H9 (cell line): ENCODE measurements around the gene OLFM1. TPM values are rescaled to one million over a fixed set of nuclear protein-coding genes. Genes with fewer than 3 reads are reported as not detected.

Experiments used
- DNase-seq: peaks from one replicate; pipeline ENCODE4 v3.0.0-alpha.2; 2017
- H2AFZ ChIP-seq: one replicate; pipeline ENCODE4 v1.6.1; 2013; ENCODE audit warnings: mild to moderate bottlenecking, low read length, control low read depth, moderate library complexity
- H2AK5ac ChIP-seq: 2 replicates; pipeline ENCODE4 v1.6.1; 2013; ENCODE audit warnings: low read length, control low read depth, mixed read lengths; ENCODE audit not compliant: insufficient read length
- H2BK120ac ChIP-seq: one replicate; pipeline ENCODE4 v1.6.1; 2013; ENCODE audit warnings: low read depth, mild to moderate bottlenecking, low read length, control low read depth, inconsistent platforms; ENCODE audit not compliant: poor library complexity, severe bottlenecking
- H2BK12ac ChIP-seq: 2 replicates; pipeline ENCODE4 v1.6.1; 2013; ENCODE audit warnings: low read length, control low read depth, mixed read lengths, low read depth; ENCODE audit not compliant: insufficient read length
- H2BK15ac ChIP-seq: 2 replicates; pipeline ENCODE4 v1.6.1; 2013; ENCODE audit warnings: low read depth, low read length, control low read depth
- H2BK20ac ChIP-seq: one replicate; pipeline ENCODE4 v1.6.1; 2013; ENCODE audit warnings: low read depth, mild to moderate bottlenecking, low read length, control low read depth, inconsistent platforms; ENCODE audit not compliant: poor library complexity, severe bottlenecking
- H2BK5ac ChIP-seq: 2 replicates; pipeline ENCODE4 v1.6.1; 2013; ENCODE audit warnings: low read length, control low read depth, mixed read lengths; ENCODE audit not compliant: insufficient read length
- H3K14ac ChIP-seq: 2 replicates; pipeline ENCODE4 v1.6.1; 2013; ENCODE audit warnings: low read length, control low read depth; ENCODE audit not compliant: insufficient read depth
- H3K18ac ChIP-seq: 2 replicates; pipeline ENCODE4 v1.6.1; 2013; ENCODE audit warnings: low read depth, mild to moderate bottlenecking, mixed read lengths, low read length, control low read depth; ENCODE audit not compliant: insufficient read length
- H3K23ac ChIP-seq: 2 replicates; pipeline ENCODE4 v1.6.1; 2013; ENCODE audit warnings: low read length, control low read depth, mixed read lengths, low read depth; ENCODE audit not compliant: insufficient read length
- H3K23me2 ChIP-seq: 2 replicates; pipeline ENCODE4 v1.6.1; 2013; ENCODE audit warnings: low read depth, mild to moderate bottlenecking, mixed read lengths, low read length, control low read depth; ENCODE audit not compliant: insufficient read length, poor library complexity, severe bottlenecking
- H3K27ac ChIP-seq: 2 replicates; pipeline ENCODE4 v1.5.1; 2013; ENCODE audit warnings: low read length, control low read depth, mixed read lengths, low read depth; ENCODE audit not compliant: insufficient read length
- H3K27me3 ChIP-seq: 2 replicates; pipeline ENCODE4 v1.6.1; 2013; ENCODE audit warnings: low read length, control low read depth, inconsistent platforms; ENCODE audit not compliant: insufficient read depth
- H3K4ac ChIP-seq: 2 replicates; pipeline ENCODE4 v1.6.1; 2013; ENCODE audit warnings: low read depth, mild to moderate bottlenecking, control low read depth, inconsistent platforms, low read length, moderate library complexity
- H3K4me1 ChIP-seq: 2 replicates; pipeline ENCODE4 v1.6.1; 2013; ENCODE audit warnings: low read length, control low read depth, inconsistent platforms; ENCODE audit not compliant: insufficient read depth
- H3K4me2 ChIP-seq: 2 replicates; pipeline ENCODE4 v1.6.1; 2013; ENCODE audit warnings: low read length, control low read depth, mixed read lengths; ENCODE audit not compliant: insufficient read length, insufficient read depth
- H3K56ac ChIP-seq: 2 replicates; pipeline ENCODE4 v1.6.1; 2013; ENCODE audit warnings: low read depth, mild to moderate bottlenecking, mixed read lengths, low read length, control low read depth; ENCODE audit not compliant: insufficient read length
- H3K79me1 ChIP-seq: 2 replicates; pipeline ENCODE4 v1.6.1; 2013; ENCODE audit warnings: low read depth, mild to moderate bottlenecking, moderate library complexity, low read length, control low read depth, inconsistent platforms; ENCODE audit not compliant: insufficient read depth, poor library complexity, severe bottlenecking
- H3K79me2 ChIP-seq: 2 replicates; pipeline ENCODE4 v1.6.1; 2013; ENCODE audit warnings: low read length, control low read depth, inconsistent platforms; ENCODE audit not compliant: insufficient read depth
- H3K9ac ChIP-seq: 2 replicates; pipeline ENCODE4 v1.6.1; 2013; ENCODE audit warnings: low read length, control low read depth, mixed read lengths; ENCODE audit not compliant: insufficient read length; ENCODE audit errors: extremely low read depth
- H3K9me3 ChIP-seq: one replicate; pipeline ENCODE4 v1.6.1; 2013; ENCODE audit warnings: low read depth, low read length, inconsistent platforms; ENCODE audit not compliant: control insufficient read depth
- H3T11ph ChIP-seq: one replicate; pipeline ENCODE4 v1.6.1; 2013; ENCODE audit warnings: mild to moderate bottlenecking, low read length, control low read depth, inconsistent platforms
- H4K20me1 ChIP-seq: one replicate; pipeline ENCODE4 v1.6.1; 2013; ENCODE audit not compliant: control insufficient read depth, insufficient read length, insufficient read depth
- H4K5ac ChIP-seq: 2 replicates; pipeline ENCODE4 v1.6.1; 2013; ENCODE audit warnings: low read depth, mild to moderate bottlenecking, mixed read lengths, low read length, control low read depth; ENCODE audit not compliant: insufficient read length
- H4K8ac ChIP-seq: replicated peaks from 2 replicates; pipeline ENCODE4 v1.6.1; 2013; ENCODE audit warnings: low read length, control low read depth, mixed read lengths, low read depth; ENCODE audit not compliant: insufficient read length
- H4K91ac ChIP-seq: 2 replicates; pipeline ENCODE4 v1.6.1; 2013; ENCODE audit warnings: low read depth, mild to moderate bottlenecking, moderate library complexity, mixed read lengths, low read length, control low read depth; ENCODE audit not compliant: insufficient read length
- H3K27ac Mint-ChIP-seq, 3 experiments: 2 replicates in 2 of 3; 3 replicates in 1 of 3; pipeline ENCODE4 v1.8.0; 2020 to 2021; ENCODE audit warnings: mixed read lengths in 3 of 3, mild to moderate bottlenecking in 1 of 3, moderate library complexity in 1 of 3
- H3K27me3 Mint-ChIP-seq: 2 replicates; pipeline ENCODE4 v1.8.0; 2021; ENCODE audit warnings: low read depth, mild to moderate bottlenecking, moderate library complexity, mixed read lengths
- H3K36me3 Mint-ChIP-seq, 3 experiments: 2 replicates in 2 of 3; 3 replicates in 1 of 3; pipeline ENCODE4 v1.8.0; 2020 to 2021; ENCODE audit warnings: low read depth in 3 of 3, mixed read lengths in 3 of 3; ENCODE audit not compliant: insufficient read depth in 1 of 3
- H3K4me1 Mint-ChIP-seq, 2 experiments: 2 replicates each; pipeline ENCODE4 v1.8.0; 2020; ENCODE audit warnings: mixed read lengths in 2 of 2
- H3K4me3 Mint-ChIP-seq, 2 experiments: 2 replicates in 1 of 2; 3 replicates in 1 of 2; pipeline ENCODE4 v1.8.0; 2020 to 2021; ENCODE audit warnings: mild to moderate bottlenecking in 2 of 2, mixed read lengths in 2 of 2, moderate library complexity in 1 of 2
- H3K9me3 Mint-ChIP-seq, 2 experiments: 2 replicates in 1 of 2; 3 replicates in 1 of 2; pipeline ENCODE4 v1.8.0; 2020; ENCODE audit warnings: mild to moderate bottlenecking in 2 of 2, mixed read lengths in 2 of 2, moderate library complexity in 1 of 2
- CTCF ChIP-seq: fragments of 200-600 bp; sonication (generic); conservative IDR thresholded peaks from 3 replicates; pipeline ENCODE4 v1.8.0; 2021; ENCODE audit warnings: antibody characterized with exemption, mild to moderate bottlenecking
- WGBS: extraction: QIAGEN DNeasy Blood & Tissue Kit; methylation state at CpG from one replicate; pipeline ENCODE4 v1.1.7; 2013; ENCODE audit warnings: missing lambda C conversion rate, low lambda C conversion rate, mixed read lengths; ENCODE audit not compliant: insufficient read length; ENCODE audit errors: extremely low coverage; 5-methylcytosine and 5-hydroxymethylcytosine counted together
- total RNA-seq: library from RNA; stranded (reverse); gene quantifications from 2 replicates; pipeline ENCODE4 v1.2.1, GENCODE V29; 2021

Gene OLFM1
- total RNA-seq, 1 experiment from 2014 or later = 34.1 TPM

DNA sequence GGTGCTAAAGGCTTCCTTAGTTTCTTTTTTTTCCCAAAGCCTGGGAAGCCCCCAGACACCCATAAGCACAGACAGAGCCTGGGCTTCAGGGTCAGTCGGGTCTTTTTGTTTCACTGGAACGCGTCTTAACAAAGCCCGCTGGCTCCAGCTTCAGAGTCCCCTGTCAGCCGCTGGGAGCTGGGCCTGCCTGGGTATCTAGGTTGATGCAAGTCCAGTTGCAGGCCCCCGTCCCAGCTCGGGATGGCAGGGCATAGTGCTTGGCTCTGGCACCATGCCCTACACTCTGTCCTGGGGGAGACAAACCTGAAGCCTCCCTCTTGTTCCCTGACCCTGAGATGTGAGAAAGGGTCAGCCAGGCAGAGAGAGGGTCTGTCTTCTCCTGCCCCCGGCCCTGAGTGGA, 14.5 kb downstream of the OLFM1 start:
- no peaks in the 10 kb centered on the region for H3K27me3 ChIP-seq
- no CpG with 5 or more reads among the region's 8 CpGs for WGBS
- H3K4me1 ChIP-seq = no peaks in the 10 kb centered on the region

More for the DNA sequence above, 14.5 kb downstream of the OLFM1 start:
- H2BK5ac ChIP-seq = no peak overlapping the region
- Mint-ChIP-seq H3K4me1 (peaks cover 5 to 20% of the 10 kb centered on the region in 2 experiments), H3K36me3 (peaks cover 7 to 41% (median 28%) of the 10 kb centered on the region in 3 experiments; a peak in 6 of 7 replicates), H3K27me3 (no peaks in the 10 kb centered on the region), H3K9me3 (no peaks in the 10 kb centered on the region), H3K27ac (peak overlapping the region in 1 of 3 experiments; percentile 83; a peak in 1 of 7 replicates), H3K4me3 (no peak overlapping the region)
- H3K56ac ChIP-seq = no peak overlapping the region
- H2BK12ac ChIP-seq = no peak overlapping the region
- H3T11ph ChIP-seq = no peak overlapping the region
- no peak overlapping the region for H3K27ac ChIP-seq
- no peak overlapping the region for H3K14ac ChIP-seq
- no peaks in the 10 kb centered on the region for H3K9me3 ChIP-seq
- no peak overlapping the region for H4K8ac ChIP-seq
- H2BK15ac ChIP-seq = no peak overlapping the region
- H4K20me1 ChIP-seq = no peaks in the 10 kb centered on the region
- no peaks in the 10 kb centered on the region for H3K79me2 ChIP-seq
- TF ChIP-seq CTCF = no peak
- H3K18ac ChIP-seq = no peak overlapping the region
- H3K9ac ChIP-seq = no peak overlapping the region
- no peak overlapping the region for H3K23ac ChIP-seq
- no peak for DNase-seq
- H3K79me1 ChIP-seq = no peaks in the 10 kb centered on the region
- no peak overlapping the region for H2BK120ac ChIP-seq
- no peak overlapping the region for H3K4me2 ChIP-seq
- H3K4ac ChIP-seq = no peak overlapping the region
- H2AK5ac ChIP-seq = no peak overlapping the region
- no peak overlapping the region for H2AFZ ChIP-seq
- H4K5ac ChIP-seq = no peak overlapping the region
- H3K23me2 ChIP-seq = no peaks in the 10 kb centered on the region
- H4K91ac ChIP-seq = no peak overlapping the region
- H2BK20ac ChIP-seq = no peak overlapping the region
